Suppressor macrophage (primary cell): Measurements from ENCODE around the gene ELANE.
"Not testable (repeated sequence)": the region's sequence is repeated elsewhere in the genome, so short reads cannot be mapped to it uniquely, and the experiment has no call there.

ENCODE experiments used
- DNase-seq, 4 experiments: peaks; one replicate each; pipeline ENCODE4 v3.0.0-alpha.2; 2020 to 2022

The ELANE gene

DNA sequence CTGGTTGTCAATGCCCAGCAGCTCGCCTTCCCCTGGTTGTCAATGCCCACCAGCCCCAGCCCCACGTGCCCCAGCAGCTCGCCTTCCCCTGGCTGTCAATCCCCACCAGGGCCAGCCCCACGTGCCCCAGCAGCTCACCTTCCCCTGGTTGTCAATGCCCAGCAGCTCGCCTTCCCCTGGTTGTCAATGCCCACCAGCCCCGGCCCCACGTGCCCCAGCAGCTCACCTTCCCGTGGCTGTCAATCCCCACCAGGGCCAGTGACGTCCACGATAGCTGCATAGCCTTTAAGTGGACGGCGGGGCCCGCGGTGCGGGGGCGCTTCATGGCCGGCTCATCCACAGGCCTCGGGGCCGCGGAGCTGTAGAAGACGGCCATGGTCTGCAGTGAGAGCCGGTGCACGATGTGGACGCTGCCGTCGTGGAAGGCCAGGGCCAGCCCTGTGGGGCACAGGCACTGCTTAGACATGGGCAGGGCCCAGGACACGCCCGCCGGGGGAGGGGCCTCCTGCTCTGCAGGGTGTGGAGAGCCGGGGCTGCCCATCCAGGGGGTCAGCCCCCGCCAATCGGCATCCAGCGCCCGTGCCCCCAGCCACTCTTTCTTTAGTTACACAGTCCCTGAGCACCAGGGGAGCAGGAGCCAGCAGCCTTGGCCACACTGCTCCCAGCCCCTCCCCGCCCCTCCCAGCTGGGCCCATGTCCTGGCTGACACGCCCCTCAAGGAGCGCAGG lies 27.8 kb downstream of the ELANE start:
- DNase-seq = no peak

DNA sequence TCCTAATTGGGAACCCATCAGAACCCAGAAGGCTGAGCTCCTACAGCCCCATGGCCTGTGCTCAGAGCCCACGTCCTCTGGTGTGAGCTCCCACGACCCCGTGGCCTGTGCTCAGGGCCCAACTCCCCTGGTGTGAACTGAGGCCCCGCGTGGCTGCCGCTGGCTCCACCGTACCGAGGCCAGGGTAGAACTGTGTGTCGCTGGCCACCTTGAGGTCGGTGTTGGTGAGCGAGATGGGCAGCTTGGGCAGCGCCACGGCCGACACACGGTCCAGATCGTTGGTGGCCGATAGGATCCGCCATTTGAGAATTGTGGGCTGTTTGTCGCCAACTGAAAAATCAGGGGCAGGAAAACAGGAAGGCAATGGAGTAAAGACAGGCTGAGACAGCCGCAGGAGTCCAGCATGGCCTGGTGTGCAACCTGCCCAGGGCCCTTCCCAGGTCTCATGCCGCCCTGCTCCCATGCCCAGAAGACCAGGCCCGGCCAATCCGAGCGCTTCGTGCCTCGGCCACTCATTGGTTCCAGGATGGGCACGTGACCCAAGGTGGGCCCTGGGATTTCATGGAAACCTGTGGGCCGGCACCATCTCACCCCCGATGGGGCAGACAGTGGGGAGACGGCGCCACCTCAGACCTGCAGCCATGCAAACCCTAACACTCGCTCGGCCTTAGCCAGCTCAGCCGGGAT lies 29.4 kb downstream of the ELANE start:
- no peak for DNase-seq

DNA sequence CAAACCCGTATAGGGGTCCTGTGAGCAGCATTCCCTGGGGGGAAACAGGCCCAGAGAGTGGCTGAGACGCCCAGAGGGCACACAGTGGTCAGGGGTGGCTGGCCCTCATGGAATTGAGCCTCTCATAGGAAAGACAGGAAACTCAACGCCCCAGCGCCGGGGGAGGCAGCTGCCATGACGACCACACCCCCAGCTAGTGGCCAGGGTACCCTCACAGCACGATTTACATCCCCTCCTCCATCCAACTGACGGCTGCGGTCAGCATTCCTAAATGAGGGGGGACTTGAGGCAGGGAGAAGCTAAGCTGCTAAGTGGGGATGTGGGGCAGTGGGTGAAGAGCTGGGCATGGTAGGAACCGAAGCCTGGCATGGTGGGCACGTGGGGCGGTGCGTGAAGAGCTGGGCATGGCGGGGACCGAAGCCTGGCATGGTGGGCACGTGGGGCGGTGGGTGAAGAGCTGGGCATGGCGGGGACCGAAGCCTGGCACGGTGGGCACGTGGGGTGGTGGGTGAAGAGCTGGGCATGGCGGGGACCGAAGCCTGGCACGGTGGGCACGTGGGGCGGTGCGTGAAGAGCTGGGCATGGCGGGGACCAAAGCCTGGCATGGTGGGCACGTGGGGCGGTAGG lies 30.9 kb downstream of the ELANE start:
- DNase-seq = no peak

DNA sequence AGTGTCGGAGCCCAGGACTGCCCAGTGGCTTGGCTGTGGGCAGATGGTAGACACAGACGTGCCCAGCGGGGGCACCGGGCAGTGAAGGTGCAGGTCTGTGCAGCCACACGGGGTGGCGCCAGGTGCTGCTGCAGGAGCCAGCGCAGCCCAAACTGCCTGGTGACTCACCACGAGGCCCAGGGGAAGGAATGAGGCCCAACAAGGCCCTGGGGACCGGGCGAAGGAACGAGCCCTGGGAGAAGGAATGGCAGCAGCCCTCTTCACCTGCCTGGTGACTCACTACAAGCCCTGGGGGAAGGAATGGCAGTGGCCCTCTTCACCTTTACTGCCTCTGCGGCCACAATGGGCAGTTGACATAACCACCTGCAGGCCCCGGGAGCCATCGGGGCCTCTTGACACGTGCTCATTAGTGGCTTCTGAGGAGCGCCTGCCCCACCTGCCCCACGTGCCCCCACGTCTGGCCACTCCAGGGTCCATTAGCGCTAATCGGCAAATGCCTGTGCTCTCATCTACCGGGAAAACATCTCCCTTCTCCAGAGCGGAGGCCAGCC lies 31.6 kb downstream of the ELANE start:
- DNase-seq = no peak

DNA sequence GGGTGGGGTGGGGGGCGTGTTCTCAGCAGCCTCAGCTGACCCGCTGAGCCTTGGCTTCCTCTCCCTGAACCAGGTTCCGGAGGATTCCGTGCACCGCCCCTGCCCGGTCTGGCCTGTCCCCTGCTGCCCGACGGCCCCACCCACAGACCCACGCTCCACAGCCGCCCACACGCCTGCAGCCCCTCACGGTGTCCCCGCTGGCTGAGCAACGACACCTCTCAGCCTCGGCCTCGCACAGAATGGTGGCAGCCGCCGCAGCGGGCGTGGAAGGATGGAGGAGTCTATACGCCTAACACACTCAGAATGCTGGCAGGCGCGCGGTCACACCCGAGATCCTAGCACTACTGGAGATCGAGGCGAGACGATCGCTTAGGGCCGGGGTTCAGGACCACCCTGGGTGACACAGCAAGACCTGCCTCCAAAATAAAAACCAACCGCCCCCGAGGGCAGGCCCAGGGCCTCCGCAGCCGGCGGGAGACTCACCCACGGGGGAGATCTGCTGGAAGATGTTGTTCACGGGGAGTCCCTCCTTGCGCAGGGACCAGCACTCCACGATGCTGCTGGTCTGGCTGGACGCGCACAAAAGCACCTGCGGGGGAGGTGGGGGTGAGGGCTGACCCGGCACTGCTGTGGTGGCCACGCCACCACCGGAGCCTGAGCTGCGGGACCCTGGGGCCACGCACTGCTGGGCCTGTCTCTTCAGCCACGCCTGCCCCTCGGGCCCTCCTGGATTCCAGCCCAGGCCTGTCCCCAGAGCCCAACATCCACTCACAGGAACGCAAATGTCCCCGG lies 32.5 kb downstream of the ELANE start:
- no peak for DNase-seq

DNA sequence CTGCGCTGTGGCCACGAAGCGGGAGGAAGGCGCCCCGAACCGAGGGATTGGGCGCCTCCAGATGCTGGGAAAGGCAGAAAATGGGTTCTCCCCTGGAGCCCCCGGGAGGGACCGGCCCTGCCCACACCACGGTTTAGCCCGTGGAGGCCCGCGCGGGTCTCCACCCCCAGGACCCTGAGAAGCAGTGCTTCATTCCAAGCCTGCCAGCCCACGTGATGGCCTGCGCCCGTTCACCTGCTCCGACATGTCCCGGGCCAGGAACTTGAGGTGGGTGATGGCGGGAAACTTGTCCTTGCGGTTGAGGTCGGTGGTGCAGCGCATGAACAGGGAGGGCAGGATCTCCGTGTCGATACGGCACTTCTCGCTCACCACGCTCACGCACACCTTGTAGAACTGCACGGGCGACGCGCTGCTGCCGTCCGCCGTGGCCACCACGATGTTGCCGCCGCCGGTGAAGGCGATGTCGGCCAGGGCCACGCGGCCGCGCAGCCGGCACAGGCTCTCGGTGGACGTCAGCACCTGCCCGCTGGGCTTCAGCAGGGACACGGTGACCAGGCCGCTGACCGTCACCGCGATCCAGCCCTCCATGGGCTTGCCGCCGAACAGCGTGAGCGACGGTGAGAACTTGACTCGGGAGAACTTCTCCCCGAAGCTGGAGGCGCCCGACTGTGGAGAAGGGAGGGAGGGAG lies 33.6 kb downstream of the ELANE start:
- DNase-seq = no peak

DNA sequence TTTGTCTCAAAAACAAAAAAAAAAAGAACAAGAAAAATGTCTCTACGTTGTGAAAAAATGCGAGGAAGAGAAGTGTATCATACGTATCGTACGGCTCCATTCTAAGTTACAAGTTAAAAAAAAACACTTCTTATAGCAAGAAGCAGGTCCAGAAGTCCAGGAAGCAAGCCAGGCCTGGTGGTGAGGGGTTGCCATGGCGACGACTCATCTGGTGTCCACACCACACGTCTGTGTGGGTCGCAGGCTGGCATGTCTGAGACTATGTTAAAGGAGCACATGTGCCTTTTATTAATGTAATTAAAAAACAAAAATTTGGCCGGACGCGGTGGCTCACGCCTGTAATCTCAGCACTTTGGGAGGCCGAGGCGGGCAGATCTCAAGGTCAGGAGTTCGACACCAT lies 35.0 kb downstream of the ELANE start:
- peak in 3 of 4 experiments; percentile 26 to 44 (median 27) for DNase-seq

DNA sequence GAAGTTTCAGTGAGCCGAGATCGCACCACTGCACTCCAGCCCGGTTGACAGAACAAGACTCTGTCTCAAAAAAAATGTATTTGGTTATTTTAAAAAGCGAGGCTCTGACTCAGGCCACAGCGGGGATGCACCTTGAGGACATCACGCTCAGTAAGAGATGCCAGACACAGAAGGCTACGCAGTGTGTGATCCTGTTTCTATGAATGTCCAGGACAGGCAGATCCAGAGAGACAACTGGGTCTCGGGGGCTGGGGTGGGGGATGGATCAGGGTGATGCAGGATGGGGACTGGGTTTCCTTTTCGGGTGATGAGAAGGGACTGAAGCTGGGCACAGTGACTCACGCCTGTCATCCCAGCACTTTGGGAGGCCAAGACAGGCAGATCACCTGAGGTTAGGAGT lies 35.5 kb downstream of the ELANE start:
- DNase-seq = no peak

DNA sequence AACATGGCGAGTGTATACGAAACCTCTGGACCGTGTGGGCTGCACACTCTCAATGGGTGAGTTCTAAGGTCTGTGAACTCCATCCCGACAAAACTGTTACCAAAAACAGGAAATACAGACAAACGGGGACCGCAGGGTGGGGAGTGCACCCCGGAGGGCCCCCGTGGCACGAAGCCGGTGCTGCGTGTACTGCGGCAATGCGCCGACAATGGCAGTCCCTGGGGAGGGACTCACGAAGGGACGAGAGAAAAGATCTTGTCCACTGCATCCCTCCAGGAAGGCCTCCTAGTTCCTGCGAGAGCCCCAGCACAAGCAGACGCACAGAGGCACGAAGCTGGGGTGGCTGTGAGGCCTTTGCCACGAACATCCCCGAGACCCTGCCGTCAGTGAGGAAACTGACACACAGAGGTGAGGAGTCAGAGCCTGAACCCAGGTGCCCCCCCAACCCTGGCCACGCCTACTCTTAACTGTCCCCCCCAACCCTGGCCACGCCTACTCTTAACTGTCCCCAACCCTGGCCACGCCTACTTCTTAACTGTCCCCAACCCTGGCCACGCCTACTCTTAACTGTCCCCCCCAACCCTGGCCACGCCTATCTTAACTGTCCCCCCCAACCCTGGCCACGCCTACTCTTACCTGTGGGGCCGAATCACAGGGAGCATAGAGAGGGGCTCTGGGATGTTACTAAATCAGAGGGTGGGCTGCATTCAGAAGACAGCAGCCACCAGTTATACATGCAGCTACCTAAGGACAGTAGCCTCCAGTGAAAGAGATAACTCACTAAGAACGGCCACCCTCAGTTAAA lies 36.7 kb downstream of the ELANE start:
- DNase-seq = no peak

DNA sequence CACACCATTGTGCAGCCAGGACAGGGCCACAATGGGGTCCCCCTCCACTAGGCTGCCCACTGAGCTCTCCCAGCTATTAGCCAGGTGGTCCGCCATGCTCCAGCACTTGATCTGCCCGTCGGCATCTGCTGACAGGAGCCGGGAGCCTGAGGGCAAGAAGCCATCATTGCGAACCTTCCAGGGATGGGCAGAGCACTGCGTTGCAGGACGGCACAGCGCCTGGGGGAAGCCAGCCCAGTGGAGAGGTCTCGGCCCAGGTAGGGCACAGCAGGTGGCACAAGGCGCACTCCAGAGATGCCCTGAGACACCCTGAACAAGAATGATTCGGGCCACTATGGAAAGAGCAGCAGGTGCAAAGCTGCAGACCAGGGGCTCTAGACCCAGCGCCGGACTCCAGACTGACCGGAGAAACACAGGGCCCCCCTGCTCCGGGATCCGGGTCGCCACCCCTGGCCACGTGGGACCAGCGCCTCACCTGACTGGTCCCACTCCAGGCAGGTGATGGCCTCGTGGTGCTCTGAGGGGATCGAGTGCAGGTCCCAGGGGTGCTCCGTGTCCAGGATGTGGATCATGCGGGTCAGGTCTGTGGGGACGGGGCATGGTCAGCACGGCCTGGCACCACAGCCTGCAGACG lies 37.7 kb downstream of the ELANE start:
- DNase-seq = no peak

DNA sequence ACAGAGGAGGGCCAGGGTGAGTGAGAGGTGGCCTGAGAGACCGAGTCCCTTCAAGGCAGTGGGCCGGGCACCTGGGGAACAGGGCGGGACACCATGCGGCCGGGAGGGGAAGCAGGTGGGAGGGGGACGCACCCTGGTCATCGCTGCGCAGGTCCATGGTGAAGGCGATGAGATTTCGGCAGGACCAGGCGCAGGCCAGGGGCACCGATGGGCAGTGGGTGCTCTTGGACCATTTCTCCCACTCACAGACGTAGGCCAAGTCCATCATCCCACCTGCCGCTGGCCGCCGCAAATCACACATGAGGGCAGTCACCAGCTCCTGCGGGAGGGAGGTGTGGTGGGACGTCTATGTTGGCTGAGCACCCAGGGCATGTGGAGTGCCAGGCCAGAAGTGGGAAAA lies 38.7 kb downstream of the ELANE start:
- DNase-seq = no peak

DNA sequence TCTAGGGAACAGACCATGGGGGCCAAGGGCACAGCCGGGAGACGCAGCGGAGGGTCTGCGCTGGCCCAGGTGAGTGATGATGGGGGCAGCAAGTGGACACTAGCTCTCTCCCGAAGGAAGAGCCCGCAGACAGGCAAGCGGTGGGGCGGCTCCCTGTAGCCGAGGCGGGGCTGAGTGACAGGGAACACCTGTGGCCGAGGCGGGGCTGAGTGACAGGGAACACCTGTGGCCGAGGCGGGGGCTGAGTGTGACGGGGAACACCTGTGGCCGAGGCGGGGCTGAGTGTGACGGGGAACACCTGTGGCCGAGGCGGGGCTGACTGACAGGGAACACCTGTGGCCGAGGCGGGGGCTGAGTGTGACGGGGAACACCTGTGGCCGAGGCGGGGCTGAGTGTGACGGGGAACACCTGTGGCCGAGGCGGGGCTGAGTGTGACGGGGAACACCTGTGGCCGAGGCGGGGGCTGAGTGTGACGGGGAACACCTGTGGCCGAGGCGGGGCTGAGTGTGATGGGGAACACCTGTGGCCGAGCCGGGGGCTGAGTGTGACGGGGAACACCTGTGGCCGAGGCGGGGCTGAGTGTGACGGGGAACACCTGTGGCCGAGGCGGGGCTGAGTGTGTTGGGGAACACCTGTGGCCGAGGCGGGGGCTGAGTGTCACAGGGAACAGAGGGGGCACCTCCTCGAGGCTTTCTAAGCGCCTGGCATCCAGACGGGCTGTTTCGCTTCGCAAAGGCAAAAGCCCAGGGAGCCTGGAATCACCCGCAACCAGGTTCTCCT lies 39.5 kb downstream of the ELANE start:
- not testable (repeated sequence) for DNase-seq

DNA sequence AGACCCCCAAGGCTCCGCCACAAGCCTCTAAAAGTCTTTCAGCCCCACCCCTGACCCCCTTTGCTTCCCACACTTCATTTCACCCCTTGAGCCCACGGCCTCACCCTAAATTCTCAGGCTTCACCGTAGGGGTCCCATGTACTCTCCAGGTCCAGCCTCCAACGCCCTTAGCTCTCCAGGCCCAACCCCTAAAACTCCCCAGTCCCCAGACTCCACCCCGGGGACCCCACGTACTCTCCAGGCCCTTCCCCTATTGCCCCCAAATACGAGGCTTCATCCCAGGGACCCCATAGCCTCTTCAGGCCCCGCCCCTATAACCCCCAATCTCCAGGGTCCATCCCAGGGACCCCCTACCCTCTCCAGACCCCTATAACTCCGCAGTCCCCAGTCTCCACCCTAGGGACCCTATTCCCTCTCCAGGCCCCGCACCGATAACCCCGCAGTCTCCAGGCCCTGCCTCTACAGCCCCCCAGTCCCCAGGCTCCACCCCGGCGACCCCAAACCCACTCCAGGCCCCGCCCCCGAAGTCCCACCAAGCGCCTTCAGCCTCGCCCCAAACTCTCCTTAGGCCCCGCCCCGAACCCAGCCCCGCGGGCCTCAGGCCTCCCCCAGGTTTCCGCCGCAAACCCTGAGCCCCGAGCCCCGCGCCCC lies 40.3 kb downstream of the ELANE start:
- DNase-seq = peak in 3 of 4 experiments; percentile 13 to 38 (median 17)

DNA sequence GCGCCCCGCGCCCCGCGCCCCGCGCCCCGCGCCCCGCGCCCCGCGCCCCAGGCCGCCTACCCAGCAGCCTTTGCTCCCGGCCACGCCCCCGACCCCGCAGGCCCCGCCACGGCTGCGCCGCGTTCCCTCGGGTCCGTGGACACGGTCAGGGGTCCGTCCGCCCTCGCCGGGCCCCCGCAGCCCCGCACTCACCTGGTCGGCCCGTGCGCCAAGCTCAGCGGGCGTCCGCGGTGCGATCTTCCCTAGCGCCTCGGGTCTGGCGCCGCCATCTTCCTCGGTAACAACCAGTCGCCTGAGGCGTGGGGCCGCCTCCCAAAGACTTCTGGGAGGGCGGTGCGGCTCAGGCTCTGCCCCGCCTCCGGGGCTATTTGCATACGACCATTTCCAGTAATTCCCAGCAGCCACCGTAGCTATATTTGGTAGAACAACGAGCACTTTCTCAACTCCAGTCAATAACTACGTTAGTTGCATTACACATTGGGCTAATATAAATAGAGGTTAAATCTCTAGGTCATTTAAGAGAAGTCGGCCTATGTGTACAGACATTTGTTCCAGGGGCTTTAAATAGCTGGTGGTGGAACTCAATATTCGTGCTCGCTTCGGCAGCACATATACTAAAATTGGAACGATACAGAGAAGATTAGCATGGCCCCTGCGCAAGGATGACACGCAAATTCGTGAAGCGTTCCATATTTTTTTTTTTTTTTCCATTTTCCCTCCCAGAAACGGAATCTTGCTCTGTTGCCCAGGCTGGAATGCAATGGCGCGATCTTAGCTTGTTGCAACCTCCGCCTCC lies 41.0 kb downstream of the ELANE start, which contains the start of the genes MED16 and RNU6-9:
MED16 (minus strand) TSS at position 294 of the 796 bp plus-strand sequence. CDS start 2,056 bp downstream, outside the sequence.
RNU6-9 (plus strand) TSS at position 591 of the 796 bp plus-strand sequence.
- DNase-seq = peak; percentile 96 to 98 (median 97)

DNA sequence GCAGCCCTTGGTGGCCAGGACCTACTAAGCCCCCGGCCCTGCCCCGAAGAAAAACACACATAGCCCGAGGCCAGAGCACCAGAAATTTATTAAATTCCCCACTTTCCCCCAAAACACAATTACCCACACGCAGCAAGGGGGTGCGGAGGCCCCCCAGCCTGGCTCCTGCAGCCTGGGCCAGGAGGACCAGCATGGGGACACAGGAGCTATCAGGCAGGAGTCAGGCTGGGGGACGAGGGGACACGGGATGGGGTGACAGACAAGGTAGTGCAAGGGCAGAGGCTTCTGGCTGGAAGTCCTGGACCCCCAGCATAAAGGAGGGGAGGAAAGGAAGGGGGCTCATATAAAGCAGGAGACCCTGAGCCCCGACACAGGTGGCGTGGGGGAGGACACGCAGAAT lies 44.3 kb downstream of the ELANE start:
- no peak for DNase-seq

DNA sequence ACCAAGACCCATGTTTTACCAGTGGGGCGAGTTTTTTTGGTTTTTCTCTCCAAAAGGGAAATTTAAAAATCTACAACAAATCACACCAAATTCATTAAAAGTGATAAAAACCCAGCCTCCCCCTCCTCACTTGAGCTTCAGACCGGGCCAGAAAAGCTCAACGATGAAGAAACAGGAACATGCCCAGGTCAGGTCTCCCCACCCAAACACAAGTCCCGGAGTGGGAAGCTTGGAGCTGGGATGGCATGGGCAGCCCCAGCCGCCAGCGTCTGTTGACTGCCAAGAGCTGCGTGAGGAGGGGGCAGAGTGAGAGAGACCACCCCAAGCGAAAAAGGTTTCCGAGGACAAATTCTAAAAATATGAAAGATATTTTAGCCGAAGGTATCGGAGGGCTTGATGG lies 44.9 kb downstream of the ELANE start:
- DNase-seq = no peak

DNA sequence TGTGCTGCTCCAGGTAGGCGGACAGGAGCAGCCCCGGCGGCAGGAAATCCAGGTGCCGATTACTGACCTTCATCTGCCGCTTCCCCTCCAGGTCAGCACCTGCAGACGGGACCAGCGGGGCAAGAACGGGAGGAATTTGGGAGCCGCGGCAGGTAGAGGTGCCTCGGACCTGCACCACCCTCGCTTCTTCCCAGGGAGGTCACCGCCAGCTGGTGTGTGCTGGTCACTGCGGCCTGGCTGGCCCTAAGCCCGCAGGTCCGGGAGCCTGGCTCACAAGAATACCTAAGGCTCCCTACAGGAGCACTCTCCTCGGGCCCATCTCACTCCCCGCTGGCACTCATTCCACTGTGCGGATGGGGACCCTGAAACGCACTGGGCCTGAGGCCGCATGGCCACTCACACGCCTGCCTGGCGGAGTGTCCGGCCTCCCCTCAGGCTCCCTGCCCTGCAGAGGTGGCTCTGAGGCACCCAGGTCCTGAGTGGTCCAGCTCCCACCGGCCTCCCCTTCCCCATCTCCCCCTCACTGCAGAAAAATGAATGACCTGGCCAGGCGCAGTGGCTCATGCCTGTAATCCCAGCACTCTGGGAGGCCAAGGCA lies 45.4 kb downstream of the ELANE start:
- DNase-seq = no peak

DNA sequence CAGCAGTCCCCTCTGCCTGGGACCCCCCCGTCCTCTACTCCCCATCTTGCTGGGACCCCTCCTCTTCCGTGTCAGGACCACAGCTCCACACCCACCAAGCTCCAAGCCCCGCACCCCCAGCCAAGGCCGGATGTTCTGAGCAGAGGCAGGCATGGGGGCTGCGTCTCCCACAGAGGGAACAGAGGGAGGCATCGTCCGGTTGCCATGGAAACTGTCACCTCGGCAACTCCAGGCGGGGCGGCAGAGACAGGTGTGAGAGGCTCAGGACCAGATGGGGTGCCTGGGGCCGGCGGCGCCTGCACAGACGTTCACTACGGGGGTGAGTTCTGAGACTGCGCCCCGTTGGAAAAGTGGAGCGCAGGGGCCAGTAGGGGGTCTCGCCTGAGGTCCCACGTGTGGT lies 46.6 kb downstream of the ELANE start:
- no peak for DNase-seq
